ENCODE measurements around the gene PDE4D. TPM values are rescaled to one million over a fixed set of nuclear protein-coding genes. Genes with fewer than 3 reads are reported as not detected.

Gene PDE4D
- total RNA-seq, 1 donor from 2014 or later: 81.0 TPM

GRCh38 chr5:58930520-58930919 is 963.0 kb downstream of the PDE4D start:
- intact Hi-C loops (cut with micrococcal nuclease): no loop called here

- intact Hi-C loops (cut with micrococcal nuclease): no loop called here
Observed at GRCh38 chr5:58929726-58930125, 963.8 kb downstream of the PDE4D start.

- intact Hi-C loops (cut with micrococcal nuclease): no loop called here
Observed at GRCh38 chr5:58927938-58928337, 965.6 kb downstream of the PDE4D start.

- intact Hi-C loops (cut with micrococcal nuclease): no loop called here
Observed at GRCh38 chr5:58927181-58927580, 966.3 kb downstream of the PDE4D start.

- intact Hi-C loops (cut with micrococcal nuclease): no loop called here
Observed at GRCh38 chr5:58926541-58926935, 967.0 kb downstream of the PDE4D start.

GRCh38 chr5:58925627-58926540 is 967.6 kb downstream of the PDE4D start:
- intact Hi-C loops (cut with micrococcal nuclease): no loop called here

GRCh38 chr5:58924306-58924705 is 969.2 kb downstream of the PDE4D start:
- intact Hi-C loops (cut with micrococcal nuclease): no loop called here

GRCh38 chr5:58923355-58923754 is 970.2 kb downstream of the PDE4D start:
- intact Hi-C loops (cut with micrococcal nuclease): no loop called here

- intact Hi-C loops (cut with micrococcal nuclease): no loop called here
Observed at GRCh38 chr5:58922461-58923171, 970.9 kb downstream of the PDE4D start.

- intact Hi-C loops (cut with micrococcal nuclease): no loop called here
Observed at GRCh38 chr5:58921159-58921558, 972.4 kb downstream of the PDE4D start.

GRCh38 chr5:58919833-58920232 is 973.7 kb downstream of the PDE4D start:
- intact Hi-C loops (cut with micrococcal nuclease): no loop called here
